Fibroblast of lung (primary cell): ENCODE data around the gene ZDHHC6.

Source experiments
- CTCF ChIP-seq, 2 donors: IDR thresholded peaks in 1 of 2; conservative IDR thresholded peaks in 1 of 2; 1 replicate in 1 of 2; 2 replicates in 1 of 2; pipeline ENCODE4 v1.5.1; 2011 to 2012; ENCODE audit warnings: low read length in 2 of 2, control low read depth in 1 of 2, inconsistent platforms in 1 of 2, low read depth in 1 of 2, mild to moderate bottlenecking in 1 of 2
- EZH2 ChIP-seq: IDR thresholded peaks from 2 replicates; pipeline ENCODE4 v1.5.1; 2012; ENCODE audit warnings: low read length, control low read depth, mild to moderate bottlenecking; ENCODE audit errors: missing control alignments

- TF ChIP-seq CTCF (conservative IDR thresholded peaks at IDR 0.05 in 1 of 2, IDR thresholded peaks at IDR 0.05 in 1 of 2; ENCODE audit: low read depth in 1 of 2, low read length in 2 of 2) (peak; percentile 24 to 30), EZH2 (no peak)
Measured at GRCh38 chr10:112446855-112447619, at the start of gene ZDHHC6, which contains the start of gene VTI1A.
